Astrocyte of the cerebellum (primary cell): ENCODE results near the gene MYO1D.
"Not testable (repeated sequence)": the region's sequence is repeated elsewhere in the genome, so short reads cannot be mapped to it uniquely, and the experiment has no call there.

Experiments used
- DNase-seq: peaks from one replicate; pipeline ENCODE4 v3.0.0-alpha.2; 2011; ENCODE audit warnings: low read depth
- H3K4me3 ChIP-seq: 2 replicates; pipeline ENCODE4 v1.5.1; 2011; ENCODE audit warnings: mild to moderate bottlenecking, low read depth, low read length, moderate library complexity
- CTCF ChIP-seq: IDR thresholded peaks from 2 replicates; pipeline ENCODE4 v1.5.1; 2012; ENCODE audit warnings: low read length, low read depth, moderate library complexity, mild to moderate bottlenecking; ENCODE audit errors: missing control alignments
- in situ Hi-C: cut with HindIII; loops from 2 replicates; pipeline ENCODE4 v1.10.0; 2017; ENCODE audit warnings: low sequenced_read_pairs

MYO1D gene

GRCh38 chr17:32720671-32721070 is 156.3 kb downstream of the MYO1D start:
- in situ Hi-C loops = no loop called here
- no peak for DNase-seq
- no peak for TF ChIP-seq CTCF
- H3K4me3 ChIP-seq = no peak overlapping the region

GRCh38 chr17:32719689-32720088 is 157.2 kb downstream of the MYO1D start:
- DNase-seq = no peak
- TF ChIP-seq CTCF = no peak
- in situ Hi-C loops = no loop called here
- H3K4me3 ChIP-seq = no peak overlapping the region

- DNase-seq, H3K4me3 ChIP-seq, in situ Hi-C loops: not testable (repeated sequence)
These were observed 162.0 kb downstream of the MYO1D start for GRCh38 chr17:32714922-32715321.

- in situ Hi-C loops, DNase-seq, H3K4me3 ChIP-seq: not testable (repeated sequence)
These were observed 162.7 kb downstream of the MYO1D start for GRCh38 chr17:32714206-32714605.

- no peak for TF ChIP-seq CTCF
- in situ Hi-C loops = no loop called here
- no peak for DNase-seq
- no peak overlapping the region for H3K4me3 ChIP-seq
These were observed 163.8 kb downstream of the MYO1D start for GRCh38 chr17:32713081-32713480.

- no peak for DNase-seq
- H3K4me3 ChIP-seq = no peak overlapping the region
- in situ Hi-C loops = no loop called here
- TF ChIP-seq CTCF = no peak
These were observed 167.4 kb downstream of the MYO1D start for GRCh38 chr17:32709562-32709961.

- TF ChIP-seq CTCF = no peak
- DNase-seq = no peak
These were observed 175.1 kb downstream of the MYO1D start for GRCh38 chr17:32701871-32702270.

GRCh38 chr17:32699247-32699646 is 177.7 kb downstream of the MYO1D start:
- DNase-seq = no peak
- no peak for TF ChIP-seq CTCF
- H3K4me3 ChIP-seq = no peak overlapping the region
- in situ Hi-C loops = no loop called here

More at GRCh38 chr17:32701871-32702270, 175.1 kb downstream of the MYO1D start:
- in situ Hi-C loops = no loop called here
- no peak overlapping the region for H3K4me3 ChIP-seq
